ENCODE results near the gene SLCO2A1.

The SLCO2A1 gene

GRCh38 chr3:133945381-133946095 is 84.2 kb downstream of the SLCO2A1 start:
- DNase-seq: no peak

GRCh38 chr3:133944641-133945380 is 84.9 kb downstream of the SLCO2A1 start:
- DNase-seq: no peak

GRCh38 chr3:133944181-133944580 is 85.5 kb downstream of the SLCO2A1 start:
- no peak for DNase-seq

- no peak for DNase-seq
Observed at GRCh38 chr3:133943639-133944141, 86.0 kb downstream of the SLCO2A1 start.

- no peak for DNase-seq
Observed at GRCh38 chr3:133943031-133943535, 86.6 kb downstream of the SLCO2A1 start.

DNA sequence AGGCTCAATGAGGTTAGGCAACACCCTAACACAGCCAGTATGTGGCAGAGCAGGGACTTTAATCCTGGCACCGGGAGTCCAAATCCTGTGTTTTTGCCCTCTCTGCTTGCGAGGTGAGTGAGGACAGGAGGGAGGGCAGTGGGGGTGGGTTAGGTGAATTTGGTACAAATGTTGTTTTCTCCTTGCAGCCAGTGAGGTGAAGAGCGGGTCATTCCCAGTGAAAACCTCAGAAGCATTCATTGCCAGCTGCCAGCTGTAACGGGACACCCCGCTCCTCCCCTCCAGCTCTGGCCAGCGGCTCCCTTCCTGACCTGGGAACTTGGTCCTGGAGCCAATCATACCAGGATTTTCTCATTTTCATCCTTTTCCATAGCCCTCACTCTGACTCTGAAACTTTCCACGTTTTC is 88.3 kb downstream of the SLCO2A1 start:
- no peak for DNase-seq

GRCh38 chr3:133940536-133940935 is 89.2 kb downstream of the SLCO2A1 start:
- no peak for DNase-seq

DNA sequence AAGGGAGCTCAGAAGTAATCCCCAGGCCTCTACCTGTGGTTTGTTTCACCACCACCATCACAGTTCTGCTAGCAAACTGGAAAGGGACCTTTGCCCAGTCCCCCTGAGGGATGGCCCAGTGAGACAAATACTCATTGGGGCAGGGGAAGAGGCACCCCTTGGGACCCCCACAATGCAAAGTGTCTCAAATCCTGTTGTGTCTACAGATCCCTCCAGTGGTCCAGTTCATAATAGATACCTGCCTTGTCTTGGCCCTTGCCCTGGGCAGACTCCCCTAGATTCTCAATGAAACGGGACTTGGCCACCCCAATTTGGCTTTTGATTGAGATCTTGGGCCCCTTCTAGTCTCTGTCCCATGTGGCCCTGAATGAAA is 90.3 kb downstream of the SLCO2A1 start:
- DNase-seq: no peak

DNA sequence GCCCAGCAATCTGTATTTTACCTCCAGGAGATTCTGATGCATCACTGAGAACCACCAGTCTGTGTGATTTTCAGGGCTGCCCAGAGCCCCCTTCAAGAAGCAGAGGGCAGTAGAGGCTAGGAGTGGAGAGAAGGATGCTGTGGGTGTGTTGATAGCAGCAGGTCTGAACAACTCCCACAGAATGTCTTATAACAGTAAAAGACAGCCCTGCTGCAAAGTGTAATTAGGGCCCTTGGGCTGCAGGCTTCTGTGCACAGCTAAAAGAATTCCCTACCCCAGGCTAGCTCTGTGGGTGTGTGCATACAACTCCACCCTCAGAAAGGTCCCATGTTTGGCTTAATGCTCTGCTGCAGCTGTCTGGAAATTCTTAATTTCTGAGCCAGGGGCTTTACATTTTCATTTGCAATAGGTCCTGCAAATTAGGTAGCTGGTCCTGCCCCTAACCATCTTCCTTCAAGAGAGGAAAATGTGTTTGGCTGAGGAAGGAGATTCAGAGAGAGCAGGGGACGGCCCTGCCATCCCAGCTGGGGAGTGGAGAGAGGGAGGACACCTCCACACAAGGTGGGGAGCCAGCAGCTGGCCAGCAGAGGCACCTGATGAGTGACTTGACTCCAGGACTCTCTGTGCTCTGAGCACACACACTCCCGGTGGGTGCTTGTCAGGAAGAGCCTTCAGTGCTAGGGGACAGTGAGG is 90.8 kb downstream of the SLCO2A1 start:
- DNase-seq: no peak

- no peak for DNase-seq
Observed at GRCh38 chr3:133937756-133938601, 91.7 kb downstream of the SLCO2A1 start.

DNA sequence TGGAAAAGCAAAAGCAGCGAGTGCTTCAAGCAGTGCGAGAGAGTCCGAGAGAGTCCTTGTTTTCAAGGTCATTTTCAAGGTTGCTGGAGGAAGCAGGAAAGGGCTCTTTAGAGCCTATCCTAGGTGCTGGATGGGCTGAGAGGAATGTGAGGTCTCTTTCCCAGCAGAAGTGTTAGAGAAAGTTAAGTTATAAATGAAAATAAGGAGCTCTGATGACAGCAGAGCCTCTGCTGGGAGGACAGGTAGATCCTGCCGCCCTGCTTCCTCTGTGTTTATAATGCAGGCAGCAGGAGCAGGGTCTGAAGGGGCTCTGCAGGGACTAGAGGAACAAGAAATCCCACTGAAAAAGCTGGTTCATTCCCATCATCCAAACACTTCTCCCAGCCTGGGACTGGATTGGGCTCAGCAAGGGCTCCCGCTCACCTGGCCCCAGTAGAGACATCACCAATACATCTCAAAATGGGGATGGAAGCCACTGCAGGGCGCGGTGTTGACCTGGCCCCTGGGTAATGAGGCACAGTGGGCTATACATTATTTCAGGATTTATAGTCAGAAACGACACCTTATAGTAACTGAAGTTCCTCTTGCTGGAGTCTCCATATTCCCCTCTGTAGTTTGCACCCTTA is 92.6 kb downstream of the SLCO2A1 start:
- no peak for DNase-seq

- DNase-seq: no peak
Observed at GRCh38 chr3:133935843-133936769, 93.6 kb downstream of the SLCO2A1 start.

DNA sequence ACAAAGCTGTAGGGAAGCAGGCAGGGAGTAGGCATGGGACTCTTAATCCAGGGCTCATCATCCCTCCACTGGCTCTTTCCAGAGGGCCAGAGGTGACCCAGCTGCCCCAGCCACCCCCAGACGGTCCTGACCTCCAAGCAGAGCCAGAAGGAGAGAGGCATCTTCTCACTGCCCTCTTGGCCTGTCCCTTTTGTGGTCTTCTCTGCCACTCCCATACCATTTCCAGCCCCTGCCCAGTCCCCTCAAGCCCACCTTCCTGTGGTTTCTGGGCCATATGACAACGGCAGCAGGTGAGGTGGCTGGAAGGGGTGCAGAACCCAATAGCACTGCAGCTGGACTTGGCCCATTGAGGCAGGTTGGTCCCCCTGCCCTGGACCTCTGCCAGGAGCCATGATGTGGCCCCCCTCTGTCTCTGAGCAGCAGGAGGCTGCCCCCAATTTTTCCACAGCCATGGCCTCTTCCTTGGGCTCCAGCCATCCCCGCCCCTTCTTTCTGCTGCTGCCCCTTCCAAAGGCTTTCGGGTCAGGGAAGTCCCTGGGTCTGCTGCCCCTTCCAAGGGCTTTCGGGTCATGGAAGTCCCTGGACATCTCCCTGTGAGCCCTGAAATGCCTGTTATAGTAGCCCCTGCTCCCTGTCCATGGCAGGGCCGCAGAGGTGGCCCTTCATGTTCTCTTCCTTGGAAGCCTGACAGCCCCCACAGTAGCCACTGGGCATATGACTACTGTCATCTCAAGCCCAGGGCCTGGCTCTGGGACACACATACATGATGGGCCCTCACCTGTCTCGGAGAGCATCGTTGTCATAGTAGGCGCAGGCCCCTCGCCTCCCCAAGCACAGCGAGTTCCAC is 94.5 kb downstream of the SLCO2A1 start:
- no peak for DNase-seq

GRCh38 chr3:133934073-133934970 is 95.4 kb downstream of the SLCO2A1 start:
- DNase-seq: no peak

GRCh38 chr3:133933097-133934024 is 96.4 kb downstream of the SLCO2A1 start:
- DNase-seq: no peak

GRCh38 chr3:133932009-133932408 is 97.7 kb downstream of the SLCO2A1 start:
- no peak for DNase-seq

GRCh38 chr3:133931084-133931483 is 98.6 kb downstream of the SLCO2A1 start:
- no peak for DNase-seq
